Astrocyte of the cerebellum (primary cell): ENCODE measurements around the gene CYSTM1.
"Not testable (repeated sequence)": the region's sequence is repeated elsewhere in the genome, so short reads cannot be mapped to it uniquely, and the experiment has no call there.

Experiments used
- DNase-seq: peaks from one replicate; pipeline ENCODE4 v3.0.0-alpha.2; 2011; ENCODE audit warnings: low read depth
- H3K4me3 ChIP-seq: 2 replicates; pipeline ENCODE4 v1.5.1; 2011; ENCODE audit warnings: mild to moderate bottlenecking, low read depth, low read length, moderate library complexity
- in situ Hi-C: cut with HindIII; loops from 2 replicates; pipeline ENCODE4 v1.10.0; 2017; ENCODE audit warnings: low sequenced_read_pairs
- TF ChIP-seq, protein P1 (sequence below): IDR thresholded peaks from 2 replicates; pipeline ENCODE4 v1.5.1; 2012; ENCODE audit warnings: low read length, low read depth, moderate library complexity, mild to moderate bottlenecking; ENCODE audit errors: missing control alignments

CYSTM1 gene

GRCh38 chr5:140189977-140190871 is 15.2 kb downstream of the CYSTM1 start:
- in situ Hi-C loops = no loop called here
- no peak overlapping the region for H3K4me3 ChIP-seq
- no peak for DNase-seq
- TF ChIP-seq, protein P1, sequence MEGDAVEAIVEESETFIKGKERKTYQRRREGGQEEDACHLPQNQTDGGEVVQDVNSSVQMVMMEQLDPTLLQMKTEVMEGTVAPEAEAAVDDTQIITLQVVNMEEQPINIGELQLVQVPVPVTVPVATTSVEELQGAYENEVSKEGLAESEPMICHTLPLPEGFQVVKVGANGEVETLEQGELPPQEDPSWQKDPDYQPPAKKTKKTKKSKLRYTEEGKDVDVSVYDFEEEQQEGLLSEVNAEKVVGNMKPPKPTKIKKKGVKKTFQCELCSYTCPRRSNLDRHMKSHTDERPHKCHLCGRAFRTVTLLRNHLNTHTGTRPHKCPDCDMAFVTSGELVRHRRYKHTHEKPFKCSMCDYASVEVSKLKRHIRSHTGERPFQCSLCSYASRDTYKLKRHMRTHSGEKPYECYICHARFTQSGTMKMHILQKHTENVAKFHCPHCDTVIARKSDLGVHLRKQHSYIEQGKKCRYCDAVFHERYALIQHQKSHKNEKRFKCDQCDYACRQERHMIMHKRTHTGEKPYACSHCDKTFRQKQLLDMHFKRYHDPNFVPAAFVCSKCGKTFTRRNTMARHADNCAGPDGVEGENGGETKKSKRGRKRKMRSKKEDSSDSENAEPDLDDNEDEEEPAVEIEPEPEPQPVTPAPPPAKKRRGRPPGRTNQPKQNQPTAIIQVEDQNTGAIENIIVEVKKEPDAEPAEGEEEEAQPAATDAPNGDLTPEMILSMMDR = no peak

- TF ChIP-seq, protein P1 = no peak
- no peak overlapping the region for H3K4me3 ChIP-seq
- DNase-seq = no peak
- in situ Hi-C loops = no loop called here
Observed at GRCh38 chr5:140190872-140191218, 15.9 kb downstream of the CYSTM1 start.

GRCh38 chr5:140192715-140193430 is 17.9 kb downstream of the CYSTM1 start:
- DNase-seq = no peak
- in situ Hi-C loops = no loop called here
- H3K4me3 ChIP-seq = no peak overlapping the region
- TF ChIP-seq, protein P1 = no peak

- TF ChIP-seq, protein P1 = no peak
- no peak overlapping the region for H3K4me3 ChIP-seq
- no peak for DNase-seq
- in situ Hi-C loops = no loop called here
Observed at GRCh38 chr5:140194662-140195061, 19.7 kb downstream of the CYSTM1 start.

- in situ Hi-C loops = no loop called here
- DNase-seq = no peak
- H3K4me3 ChIP-seq = no peak overlapping the region
- TF ChIP-seq, protein P1 = no peak
Observed at GRCh38 chr5:140196115-140196814, 21.3 kb downstream of the CYSTM1 start.

- DNase-seq = no peak
- in situ Hi-C loops = no loop called here
- no peak overlapping the region for H3K4me3 ChIP-seq
- TF ChIP-seq, protein P1 = no peak
Observed at GRCh38 chr5:140197023-140197422, 22.0 kb downstream of the CYSTM1 start.

DNA sequence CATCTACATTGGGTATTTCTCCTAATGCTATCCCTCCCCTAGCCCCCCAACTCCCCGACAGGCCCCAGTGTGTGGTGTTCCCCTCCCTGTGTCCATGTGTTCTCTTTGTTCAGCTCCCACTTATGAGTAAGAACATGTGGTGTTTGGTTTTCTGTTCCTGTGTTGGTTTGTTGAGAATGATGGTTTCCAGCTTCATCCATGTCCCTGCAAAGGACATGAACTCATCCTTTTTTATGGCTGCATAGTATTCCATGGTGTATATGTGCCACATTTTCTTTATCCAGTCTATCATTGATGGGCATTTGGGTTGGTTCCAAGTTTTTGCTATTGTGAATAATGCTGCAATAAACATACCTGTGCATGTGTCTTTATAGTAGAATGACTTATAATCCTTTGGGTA is 23.9 kb downstream of the CYSTM1 start:
- DNase-seq, in situ Hi-C loops, H3K4me3 ChIP-seq: not testable (repeated sequence)
